ENCODE results near the gene ASB1.

ASB1 gene

GRCh38 chr2:238464389-238464788, 37.7 kb downstream of the ASB1 start:
- Histone ChIP-seq H3K27ac (ENCODE audit: low read depth, low read length) (no peak overlapping the region), H3K36me3 (ENCODE audit: control insufficient read depth in 1 of 2, insufficient read depth in 2 of 2, low read length in 2 of 2) (no peaks in the 10 kb centered on the region)

GRCh38 chr2:238465487-238466242, 38.9 kb downstream of the ASB1 start:
- Histone ChIP-seq H3K9ac (ENCODE audit: low read depth in 1 of 2, low read length in 2 of 2) (no peak overlapping the region), H3K4me3 (ENCODE audit: low read depth in 1 of 2, low read length in 2 of 2) (no peak overlapping the region), H3K36me3 (ENCODE audit: control insufficient read depth in 1 of 2, insufficient read depth in 2 of 2, low read length in 2 of 2) (no peaks in the 10 kb centered on the region), H3K9me3 (ENCODE audit: control insufficient read depth in 1 of 2, low read length in 2 of 2) (no peaks in the 10 kb centered on the region), H3K27me3 (ENCODE audit: control insufficient read depth in 1 of 2, insufficient read depth in 2 of 2, low read length in 2 of 2) (no peaks in the 10 kb centered on the region), H3K4me1 (ENCODE audit: control insufficient read depth in 1 of 2, insufficient read depth in 2 of 2, low read length in 2 of 2) (no peaks in the 10 kb centered on the region), H3K27ac (ENCODE audit: low read depth, low read length) (no peak overlapping the region)

More at GRCh38 chr2:238464389-238464788, 37.7 kb downstream of the ASB1 start:
- Histone ChIP-seq H3K4me3 (ENCODE audit: low read depth in 1 of 2, low read length in 2 of 2) (no peak overlapping the region), H3K9ac (ENCODE audit: low read depth in 1 of 2, low read length in 2 of 2) (no peak overlapping the region), H3K4me1 (ENCODE audit: control insufficient read depth in 1 of 2, insufficient read depth in 2 of 2, low read length in 2 of 2) (peaks cover 0 to 3% of the 10 kb centered on the region in 2 donors), H3K9me3 (ENCODE audit: control insufficient read depth in 1 of 2, low read length in 2 of 2) (no peaks in the 10 kb centered on the region), H3K27me3 (ENCODE audit: control insufficient read depth in 1 of 2, insufficient read depth in 2 of 2, low read length in 2 of 2) (no peaks in the 10 kb centered on the region)

- Histone ChIP-seq H3K9ac (ENCODE audit: low read depth in 1 of 2, low read length in 2 of 2) (no peak overlapping the region), H3K36me3 (ENCODE audit: control insufficient read depth in 1 of 2, insufficient read depth in 2 of 2, low read length in 2 of 2) (no peaks in the 10 kb centered on the region), H3K27me3 (ENCODE audit: control insufficient read depth in 1 of 2, insufficient read depth in 2 of 2, low read length in 2 of 2) (no peaks in the 10 kb centered on the region), H3K4me3 (ENCODE audit: low read depth in 1 of 2, low read length in 2 of 2) (no peak overlapping the region), H3K4me1 (ENCODE audit: control insufficient read depth in 1 of 2, insufficient read depth in 2 of 2, low read length in 2 of 2) (no peaks in the 10 kb centered on the region), H3K27ac (ENCODE audit: low read depth, low read length) (no peak overlapping the region), H3K9me3 (ENCODE audit: control insufficient read depth in 1 of 2, low read length in 2 of 2) (no peaks in the 10 kb centered on the region)
These were observed 39.6 kb downstream of the ASB1 start for GRCh38 chr2:238466243-238466756.

GRCh38 chr2:238467062-238467461, 40.3 kb downstream of the ASB1 start:
- Histone ChIP-seq H3K4me3 (ENCODE audit: low read depth in 1 of 2, low read length in 2 of 2) (no peak overlapping the region), H3K27me3 (ENCODE audit: control insufficient read depth in 1 of 2, insufficient read depth in 2 of 2, low read length in 2 of 2) (no peaks in the 10 kb centered on the region), H3K4me1 (ENCODE audit: control insufficient read depth in 1 of 2, insufficient read depth in 2 of 2, low read length in 2 of 2) (no peaks in the 10 kb centered on the region), H3K9ac (ENCODE audit: low read depth in 1 of 2, low read length in 2 of 2) (no peak overlapping the region), H3K36me3 (ENCODE audit: control insufficient read depth in 1 of 2, insufficient read depth in 2 of 2, low read length in 2 of 2) (no peaks in the 10 kb centered on the region), H3K9me3 (ENCODE audit: control insufficient read depth in 1 of 2, low read length in 2 of 2) (no peaks in the 10 kb centered on the region), H3K27ac (ENCODE audit: low read depth, low read length) (no peak overlapping the region)

GRCh38 chr2:238467792-238468191, 41.1 kb downstream of the ASB1 start:
- H3K4me1 ChIP-seq (ENCODE audit: control insufficient read depth in 1 of 2, insufficient read depth in 2 of 2, low read length in 2 of 2) = no peaks in the 10 kb centered on the region
- no peaks in the 10 kb centered on the region for H3K36me3 ChIP-seq (ENCODE audit: control insufficient read depth in 1 of 2, insufficient read depth in 2 of 2, low read length in 2 of 2)
- H3K27me3 ChIP-seq (ENCODE audit: control insufficient read depth in 1 of 2, insufficient read depth in 2 of 2, low read length in 2 of 2) = no peaks in the 10 kb centered on the region
- H3K9ac ChIP-seq (ENCODE audit: low read depth in 1 of 2, low read length in 2 of 2) = no peak overlapping the region
- no peaks in the 10 kb centered on the region for H3K9me3 ChIP-seq (ENCODE audit: control insufficient read depth in 1 of 2, low read length in 2 of 2)
- no peak overlapping the region for H3K4me3 ChIP-seq (ENCODE audit: low read depth in 1 of 2, low read length in 2 of 2)
- H3K27ac ChIP-seq (ENCODE audit: low read depth, low read length) = no peak overlapping the region

- no peaks in the 10 kb centered on the region for H3K36me3 ChIP-seq (ENCODE audit: control insufficient read depth in 1 of 2, insufficient read depth in 2 of 2, low read length in 2 of 2)
- no peaks in the 10 kb centered on the region for H3K27me3 ChIP-seq (ENCODE audit: control insufficient read depth in 1 of 2, insufficient read depth in 2 of 2, low read length in 2 of 2)
- peaks cover 0 to 8% of the 10 kb centered on the region in 2 donors for H3K9me3 ChIP-seq (ENCODE audit: control insufficient read depth in 1 of 2, low read length in 2 of 2)
- H3K27ac ChIP-seq (ENCODE audit: low read depth, low read length) = no peak overlapping the region
- H3K4me3 ChIP-seq (ENCODE audit: low read depth in 1 of 2, low read length in 2 of 2) = no peak overlapping the region
- H3K9ac ChIP-seq (ENCODE audit: low read depth in 1 of 2, low read length in 2 of 2) = no peak overlapping the region
- H3K4me1 ChIP-seq (ENCODE audit: control insufficient read depth in 1 of 2, insufficient read depth in 2 of 2, low read length in 2 of 2) = no peaks in the 10 kb centered on the region
These were observed 42.4 kb downstream of the ASB1 start for GRCh38 chr2:238469155-238469554.

- Histone ChIP-seq H3K9me3 (ENCODE audit: control insufficient read depth in 1 of 2, low read length in 2 of 2) (peaks cover 0 to 8% of the 10 kb centered on the region in 2 donors), H3K36me3 (ENCODE audit: control insufficient read depth in 1 of 2, insufficient read depth in 2 of 2, low read length in 2 of 2) (no peaks in the 10 kb centered on the region), H3K27me3 (ENCODE audit: control insufficient read depth in 1 of 2, insufficient read depth in 2 of 2, low read length in 2 of 2) (no peaks in the 10 kb centered on the region), H3K9ac (ENCODE audit: low read depth in 1 of 2, low read length in 2 of 2) (no peak overlapping the region), H3K4me3 (ENCODE audit: low read depth in 1 of 2, low read length in 2 of 2) (no peak overlapping the region), H3K27ac (ENCODE audit: low read depth, low read length) (no peak overlapping the region), H3K4me1 (ENCODE audit: control insufficient read depth in 1 of 2, insufficient read depth in 2 of 2, low read length in 2 of 2) (no peaks in the 10 kb centered on the region)
These were observed 46.3 kb downstream of the ASB1 start for GRCh38 chr2:238473014-238473413.

GRCh38 chr2:238473523-238473922, 46.8 kb downstream of the ASB1 start:
- H3K27me3 ChIP-seq (ENCODE audit: control insufficient read depth in 1 of 2, insufficient read depth in 2 of 2, low read length in 2 of 2) = no peaks in the 10 kb centered on the region
- H3K36me3 ChIP-seq (ENCODE audit: control insufficient read depth in 1 of 2, insufficient read depth in 2 of 2, low read length in 2 of 2) = no peaks in the 10 kb centered on the region

GRCh38 chr2:238475034-238475433, 48.3 kb downstream of the ASB1 start:
- H3K36me3 ChIP-seq (ENCODE audit: control insufficient read depth in 1 of 2, insufficient read depth in 2 of 2, low read length in 2 of 2) = no peaks in the 10 kb centered on the region
- H3K4me1 ChIP-seq (ENCODE audit: control insufficient read depth in 1 of 2, insufficient read depth in 2 of 2, low read length in 2 of 2) = no peaks in the 10 kb centered on the region
- H3K9me3 ChIP-seq (ENCODE audit: control insufficient read depth in 1 of 2, low read length in 2 of 2) = peaks cover under 1 to 8% of the 10 kb centered on the region in 2 donors
- no peak overlapping the region for H3K27ac ChIP-seq (ENCODE audit: low read depth, low read length)
- no peak overlapping the region for H3K9ac ChIP-seq (ENCODE audit: low read depth in 1 of 2, low read length in 2 of 2)
- H3K4me3 ChIP-seq (ENCODE audit: low read depth in 1 of 2, low read length in 2 of 2) = no peak overlapping the region
- H3K27me3 ChIP-seq (ENCODE audit: control insufficient read depth in 1 of 2, insufficient read depth in 2 of 2, low read length in 2 of 2) = no peaks in the 10 kb centered on the region

More at GRCh38 chr2:238473523-238473922, 46.8 kb downstream of the ASB1 start:
- H3K9ac ChIP-seq (ENCODE audit: low read depth in 1 of 2, low read length in 2 of 2) = no peak overlapping the region
- no peak overlapping the region for H3K4me3 ChIP-seq (ENCODE audit: low read depth in 1 of 2, low read length in 2 of 2)
- H3K9me3 ChIP-seq (ENCODE audit: control insufficient read depth in 1 of 2, low read length in 2 of 2) = peaks cover 0 to 8% of the 10 kb centered on the region in 2 donors
- H3K27ac ChIP-seq (ENCODE audit: low read depth, low read length) = no peak overlapping the region
- H3K4me1 ChIP-seq (ENCODE audit: control insufficient read depth in 1 of 2, insufficient read depth in 2 of 2, low read length in 2 of 2) = no peaks in the 10 kb centered on the region

GRCh38 chr2:238475566-238475965, 48.8 kb downstream of the ASB1 start:
- no peaks in the 10 kb centered on the region for H3K27me3 ChIP-seq (ENCODE audit: control insufficient read depth in 1 of 2, insufficient read depth in 2 of 2, low read length in 2 of 2)
- no peak overlapping the region for H3K9ac ChIP-seq (ENCODE audit: low read depth in 1 of 2, low read length in 2 of 2)
- no peak overlapping the region for H3K4me3 ChIP-seq (ENCODE audit: low read depth in 1 of 2, low read length in 2 of 2)
- H3K4me1 ChIP-seq (ENCODE audit: control insufficient read depth in 1 of 2, insufficient read depth in 2 of 2, low read length in 2 of 2) = no peaks in the 10 kb centered on the region
- peaks cover 5 to 8% of the 10 kb centered on the region in 2 donors for H3K9me3 ChIP-seq (ENCODE audit: control insufficient read depth in 1 of 2, low read length in 2 of 2)
- no peaks in the 10 kb centered on the region for H3K36me3 ChIP-seq (ENCODE audit: control insufficient read depth in 1 of 2, insufficient read depth in 2 of 2, low read length in 2 of 2)
- H3K27ac ChIP-seq (ENCODE audit: low read depth, low read length) = no peak overlapping the region
